ENCODE data around the gene CYP3A5.

GRCh38 chr7:99679032-99679399, 780 bp downstream of the CYP3A5 start:
- TF ChIP-seq CTCF (IDR thresholded peaks at IDR 0.05; ENCODE audit: borderline replicate concordance, extremely low read depth, low read length, poor library complexity, severe bottlenecking) (no peak), EZH2 (IDR thresholded peaks at IDR 0.05; ENCODE audit: borderline replicate concordance, low read depth, low read length, severe bottlenecking) (no peak)
